ENCODE results near the gene LRRC8C. TPM values are rescaled to one million over a fixed set of nuclear protein-coding genes. Genes with fewer than 3 reads are reported as not detected.

LRRC8C gene
- total RNA-seq, 1 donor from 2014 or later = 20.1 TPM

DNA sequence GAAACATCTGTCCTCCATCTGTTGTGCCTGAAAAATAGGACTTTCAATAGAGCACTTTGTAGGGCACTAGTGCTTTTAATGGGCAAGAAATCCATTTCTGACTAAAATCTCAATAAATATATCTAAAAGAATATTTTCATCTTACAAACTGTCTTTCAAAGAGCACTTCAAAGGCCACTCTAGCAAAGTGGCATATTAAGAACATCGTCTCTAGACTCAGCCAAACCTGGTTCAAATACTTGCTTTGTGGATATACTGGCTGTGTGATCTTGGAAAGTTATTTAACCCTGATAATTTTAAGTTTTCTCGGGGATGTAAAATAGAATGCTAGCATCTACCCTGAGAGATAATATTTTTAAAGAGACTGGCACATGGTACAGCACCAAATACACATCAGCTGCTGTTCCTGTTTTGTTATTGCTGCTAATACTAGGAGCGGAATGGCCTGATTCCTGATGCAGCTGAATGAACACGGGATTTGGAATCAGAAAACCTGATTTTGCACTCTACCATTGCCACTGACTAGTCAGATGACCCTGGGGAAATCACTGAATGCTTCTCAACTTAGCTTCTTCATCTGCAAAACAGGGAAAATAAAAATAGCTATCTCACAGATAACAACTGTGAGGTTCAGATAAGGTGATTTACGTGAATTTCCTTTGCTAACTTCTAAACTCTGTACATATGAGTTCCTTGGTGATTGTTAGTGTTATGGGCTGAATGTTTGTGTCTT lies 25.2 kb upstream of the LRRC8C start:
- Mint-ChIP-seq H3K4me1 (ENCODE audit: unreplicated experiment) (peaks cover 17% of the 10 kb centered on the region), H3K27me3 (ENCODE audit: unreplicated experiment) (no peaks in the 10 kb centered on the region), H3K36me3 (ENCODE audit: low read depth, unreplicated experiment) (peaks cover 3% of the 10 kb centered on the region), H3K4me3 (ENCODE audit: unreplicated experiment) (no peak overlapping the region), H3K9me3 (ENCODE audit: unreplicated experiment) (no peaks in the 10 kb centered on the region), H3K27ac (ENCODE audit: unreplicated experiment) (no peak overlapping the region)
- DNase-seq (ENCODE audit: low spot score) = no peak
- TF ChIP-seq, protein P1, sequence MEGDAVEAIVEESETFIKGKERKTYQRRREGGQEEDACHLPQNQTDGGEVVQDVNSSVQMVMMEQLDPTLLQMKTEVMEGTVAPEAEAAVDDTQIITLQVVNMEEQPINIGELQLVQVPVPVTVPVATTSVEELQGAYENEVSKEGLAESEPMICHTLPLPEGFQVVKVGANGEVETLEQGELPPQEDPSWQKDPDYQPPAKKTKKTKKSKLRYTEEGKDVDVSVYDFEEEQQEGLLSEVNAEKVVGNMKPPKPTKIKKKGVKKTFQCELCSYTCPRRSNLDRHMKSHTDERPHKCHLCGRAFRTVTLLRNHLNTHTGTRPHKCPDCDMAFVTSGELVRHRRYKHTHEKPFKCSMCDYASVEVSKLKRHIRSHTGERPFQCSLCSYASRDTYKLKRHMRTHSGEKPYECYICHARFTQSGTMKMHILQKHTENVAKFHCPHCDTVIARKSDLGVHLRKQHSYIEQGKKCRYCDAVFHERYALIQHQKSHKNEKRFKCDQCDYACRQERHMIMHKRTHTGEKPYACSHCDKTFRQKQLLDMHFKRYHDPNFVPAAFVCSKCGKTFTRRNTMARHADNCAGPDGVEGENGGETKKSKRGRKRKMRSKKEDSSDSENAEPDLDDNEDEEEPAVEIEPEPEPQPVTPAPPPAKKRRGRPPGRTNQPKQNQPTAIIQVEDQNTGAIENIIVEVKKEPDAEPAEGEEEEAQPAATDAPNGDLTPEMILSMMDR (IDR thresholded peaks at IDR 0.05; ENCODE audit: unreplicated experiment) = no peak

DNA sequence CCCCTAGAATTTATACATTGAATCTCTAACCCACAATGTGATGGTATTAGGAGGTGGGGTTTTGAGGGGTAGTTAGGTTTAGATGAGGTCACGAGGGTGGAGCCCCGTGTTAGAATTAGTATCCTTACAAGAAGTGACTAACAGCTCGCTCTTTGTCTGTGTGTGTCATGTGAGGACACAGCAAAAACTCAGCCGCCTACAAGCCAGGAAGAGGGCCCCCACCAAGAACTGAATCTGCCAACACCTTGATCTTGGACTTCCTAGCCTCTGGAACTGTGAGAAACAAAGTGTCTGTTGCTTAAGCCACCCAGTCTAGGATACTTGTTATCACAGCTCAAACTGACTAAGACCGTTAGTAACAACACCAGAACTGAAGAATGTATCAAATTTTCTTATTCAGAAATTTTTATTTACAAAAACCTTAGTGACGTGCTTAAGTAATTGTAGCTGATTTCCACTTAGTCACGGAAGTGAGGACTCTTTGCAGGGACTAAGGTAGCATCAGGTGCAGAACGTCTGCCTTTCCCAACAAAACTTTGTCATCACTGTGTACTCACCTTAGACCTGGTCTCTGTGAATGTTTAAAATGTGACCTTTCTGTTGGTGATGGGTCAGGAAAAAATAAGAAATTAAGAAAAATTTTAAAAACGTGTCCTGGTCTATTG lies 24.5 kb upstream of the LRRC8C start:
- Mint-ChIP-seq H3K27me3 (ENCODE audit: unreplicated experiment) (no peaks in the 10 kb centered on the region), H3K27ac (ENCODE audit: unreplicated experiment) (no peak overlapping the region), H3K36me3 (ENCODE audit: low read depth, unreplicated experiment) (peaks cover 3% of the 10 kb centered on the region), H3K4me3 (ENCODE audit: unreplicated experiment) (no peak overlapping the region), H3K9me3 (ENCODE audit: unreplicated experiment) (no peaks in the 10 kb centered on the region), H3K4me1 (ENCODE audit: unreplicated experiment) (peaks cover 17% of the 10 kb centered on the region)
- no peak for DNase-seq (ENCODE audit: low spot score)
- TF ChIP-seq, protein P1 (IDR thresholded peaks at IDR 0.05; ENCODE audit: unreplicated experiment) = no peak

DNA sequence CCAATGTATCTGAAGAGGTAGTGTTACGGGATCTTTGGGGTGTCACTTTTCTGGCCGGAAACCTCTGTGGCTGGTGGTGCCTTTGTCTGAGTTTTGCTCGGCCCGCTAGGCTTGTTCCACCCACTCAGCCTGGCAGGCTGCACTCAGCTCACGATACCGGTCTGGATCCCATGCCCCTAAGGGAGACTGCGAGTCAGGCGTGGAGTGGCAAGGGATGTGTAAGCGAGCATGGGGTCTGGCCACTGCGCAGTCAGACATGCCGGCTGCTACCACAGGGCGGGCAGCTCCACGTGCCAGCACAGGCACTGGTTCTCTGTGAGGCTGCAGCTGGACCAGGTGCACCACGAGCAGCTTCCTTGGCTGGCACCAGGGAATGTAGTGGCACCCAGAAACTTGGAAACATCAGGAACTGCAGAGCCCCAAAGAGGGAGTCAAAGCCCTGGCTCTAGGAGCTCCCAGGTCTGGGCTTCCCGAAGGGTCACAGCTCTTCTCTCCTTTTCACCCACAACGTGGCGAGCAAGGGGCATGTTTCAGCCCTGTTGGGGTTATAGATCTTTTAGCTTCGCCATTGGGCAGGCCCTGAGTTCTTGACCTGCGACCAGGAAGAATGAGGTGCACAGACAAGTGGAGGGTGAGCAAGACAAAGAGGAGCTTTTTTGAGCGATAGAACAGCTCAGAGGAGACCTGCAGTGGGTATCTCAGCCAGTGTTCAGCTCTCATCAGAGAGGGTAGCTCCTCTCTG lies 23.8 kb upstream of the LRRC8C start:
- H3K27ac Mint-ChIP-seq (ENCODE audit: unreplicated experiment) = no peak overlapping the region
- no peak for DNase-seq (ENCODE audit: low spot score)
- H3K27me3 Mint-ChIP-seq (ENCODE audit: unreplicated experiment) = no peaks in the 10 kb centered on the region
- H3K9me3 Mint-ChIP-seq (ENCODE audit: unreplicated experiment) = no peaks in the 10 kb centered on the region
- peaks cover 17% of the 10 kb centered on the region for H3K4me1 Mint-ChIP-seq (ENCODE audit: unreplicated experiment)
- no peak overlapping the region for H3K4me3 Mint-ChIP-seq (ENCODE audit: unreplicated experiment)
- H3K36me3 Mint-ChIP-seq (ENCODE audit: low read depth, unreplicated experiment) = peaks cover 3% of the 10 kb centered on the region
- TF ChIP-seq, protein P1 (IDR thresholded peaks at IDR 0.05; ENCODE audit: unreplicated experiment) = no peak

DNA sequence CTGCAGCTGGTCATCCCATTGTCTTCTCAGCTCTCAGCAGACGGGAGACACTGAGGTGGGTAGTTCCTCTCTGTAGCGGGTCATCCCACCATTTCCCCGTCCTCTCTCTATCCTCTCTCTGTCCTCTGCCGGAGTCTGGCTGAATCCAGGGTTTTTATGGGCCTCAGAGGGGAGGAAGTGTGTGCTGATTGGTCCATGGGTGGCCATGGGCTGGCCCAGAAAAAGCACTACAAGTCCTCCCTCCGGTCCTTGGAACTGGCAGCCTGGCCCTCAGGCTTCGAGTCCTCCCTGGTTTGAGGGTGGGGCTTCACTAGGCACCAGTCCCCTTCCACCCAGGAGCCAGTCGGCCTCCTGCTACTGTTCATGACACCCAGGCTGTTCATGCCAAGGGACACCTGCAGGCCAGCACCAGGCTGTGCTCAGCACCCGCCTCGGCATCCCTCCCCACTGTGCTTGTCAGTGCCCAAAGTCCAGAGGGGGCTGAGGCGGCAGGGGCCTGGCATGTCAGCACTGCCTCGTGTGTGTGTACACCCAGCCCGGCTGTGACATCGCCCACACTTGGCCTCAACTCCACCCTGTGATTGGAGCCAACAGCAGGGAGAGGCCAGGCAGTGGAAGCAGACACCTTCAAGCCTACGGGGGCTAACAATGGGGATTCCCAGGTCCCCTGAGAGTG lies 23.0 kb upstream of the LRRC8C start:
- H3K4me3 Mint-ChIP-seq (ENCODE audit: unreplicated experiment) = no peak overlapping the region
- H3K27ac Mint-ChIP-seq (ENCODE audit: unreplicated experiment) = no peak overlapping the region
- no peaks in the 10 kb centered on the region for H3K27me3 Mint-ChIP-seq (ENCODE audit: unreplicated experiment)
- no peak for DNase-seq (ENCODE audit: low spot score)
- peaks cover 3% of the 10 kb centered on the region for H3K36me3 Mint-ChIP-seq (ENCODE audit: low read depth, unreplicated experiment)
- TF ChIP-seq, protein P1 (IDR thresholded peaks at IDR 0.05; ENCODE audit: unreplicated experiment) = no peak
- H3K4me1 Mint-ChIP-seq (ENCODE audit: unreplicated experiment) = peaks cover 17% of the 10 kb centered on the region
- no peaks in the 10 kb centered on the region for H3K9me3 Mint-ChIP-seq (ENCODE audit: unreplicated experiment)

Data from endothelial cell (in vitro differentiated cells).